HG03354 (cell line): Measurements from ENCODE around the gene KERA.
A peak's percentile ranks its signal among the peaks of the same experiment; 100 is the strongest.

Experiments
- ATAC-seq: cut with Tn5 transposase; IDR thresholded peaks from one replicate; pipeline ENCODE4 v1.9.1; 2021; ENCODE audit warnings: mild to moderate bottlenecking; ENCODE audit not compliant: unreplicated experiment, poor library complexity, severe bottlenecking

KERA gene

GRCh38 chr12:91074851-91075250 lies 17.0 kb upstream of the KERA start:
- ATAC-seq = no peak

- no peak for ATAC-seq
Measured at GRCh38 chr12:91074154-91074709, 16.4 kb upstream of the KERA start.

GRCh38 chr12:91073426-91073825 lies 15.6 kb upstream of the KERA start:
- ATAC-seq = no peak

- no peak for ATAC-seq
Measured at GRCh38 chr12:91072931-91073330, 15.1 kb upstream of the KERA start.

GRCh38 chr12:91070936-91071335 lies 13.1 kb upstream of the KERA start:
- no peak for ATAC-seq

- no peak for ATAC-seq
Measured at GRCh38 chr12:91065396-91065795, 7.6 kb upstream of the KERA start.

- ATAC-seq = no peak
Measured at GRCh38 chr12:91064640-91065039, 6.8 kb upstream of the KERA start.

- ATAC-seq = no peak
Measured at GRCh38 chr12:91061091-91061490, 3.3 kb upstream of the KERA start.

GRCh38 chr12:91059211-91059610 lies 1.4 kb upstream of the KERA start:
- no peak for ATAC-seq

GRCh38 chr12:91058786-91059185 lies 962 bp upstream of the KERA start:
- no peak for ATAC-seq

- no peak for ATAC-seq
Measured at GRCh38 chr12:91056488-91056887, 1.3 kb downstream of the KERA start.

- no peak for ATAC-seq
Measured at GRCh38 chr12:91055976-91056375, 1.8 kb downstream of the KERA start.

GRCh38 chr12:91053951-91054715 lies 3.7 kb downstream of the KERA start:
- no peak for ATAC-seq

- no peak for ATAC-seq
Measured at GRCh38 chr12:91052026-91052425, 5.8 kb downstream of the KERA start.

- no peak for ATAC-seq
Measured at GRCh38 chr12:91044586-91044985, 13.2 kb downstream of the KERA start.

- ATAC-seq = no peak
Measured at GRCh38 chr12:91043408-91043807, 14.4 kb downstream of the KERA start.

- no peak for ATAC-seq
Measured at GRCh38 chr12:91040096-91040755, 17.6 kb downstream of the KERA start.

GRCh38 chr12:91037276-91037675 lies 20.5 kb downstream of the KERA start:
- no peak for ATAC-seq

GRCh38 chr12:91033251-91033650 lies 24.6 kb downstream of the KERA start:
- ATAC-seq = no peak

- peak; percentile 59 for ATAC-seq
Measured at GRCh38 chr12:91023326-91024004, 34.4 kb downstream of the KERA start.

GRCh38 chr12:91021076-91021475 lies 36.7 kb downstream of the KERA start:
- ATAC-seq = no peak
